ENCODE results near the gene MOV10. TPM values are rescaled to one million over a fixed set of nuclear protein-coding genes. Genes with fewer than 3 reads are reported as not detected.

The MOV10 gene
- total and polyA plus RNA-seq, 2 of the 8 experiments (the other 6 are each of a cell fraction or from before 2014, with no cell fraction given) = 57.3 to 109 TPM

DNA sequence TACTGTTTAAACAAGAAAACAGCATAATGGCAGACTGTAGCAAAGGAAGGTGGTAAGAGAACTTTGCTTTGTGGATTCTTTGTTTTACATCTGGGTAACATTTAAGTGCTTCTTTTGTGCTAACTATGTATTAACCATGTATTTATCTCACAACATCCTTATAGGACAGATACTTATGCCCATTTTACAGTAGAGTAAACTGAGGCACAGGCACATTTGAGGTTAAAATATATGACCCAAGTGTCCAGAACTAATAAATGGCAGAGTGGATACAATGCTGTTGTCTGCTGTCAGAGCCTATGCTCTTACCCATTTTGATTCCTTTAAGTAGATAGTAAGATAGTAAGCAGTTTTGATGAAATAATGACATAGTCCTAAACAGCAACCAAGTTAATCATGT lies 47.6 kb upstream of the MOV10 start (continued):
- no peak for TF ChIP-seq NANOG (IDR thresholded peaks at IDR 0.05; ENCODE audit: insufficient read depth, low read depth, low read length, poor library complexity, severe bottlenecking)
- TF ChIP-seq, protein P1, sequence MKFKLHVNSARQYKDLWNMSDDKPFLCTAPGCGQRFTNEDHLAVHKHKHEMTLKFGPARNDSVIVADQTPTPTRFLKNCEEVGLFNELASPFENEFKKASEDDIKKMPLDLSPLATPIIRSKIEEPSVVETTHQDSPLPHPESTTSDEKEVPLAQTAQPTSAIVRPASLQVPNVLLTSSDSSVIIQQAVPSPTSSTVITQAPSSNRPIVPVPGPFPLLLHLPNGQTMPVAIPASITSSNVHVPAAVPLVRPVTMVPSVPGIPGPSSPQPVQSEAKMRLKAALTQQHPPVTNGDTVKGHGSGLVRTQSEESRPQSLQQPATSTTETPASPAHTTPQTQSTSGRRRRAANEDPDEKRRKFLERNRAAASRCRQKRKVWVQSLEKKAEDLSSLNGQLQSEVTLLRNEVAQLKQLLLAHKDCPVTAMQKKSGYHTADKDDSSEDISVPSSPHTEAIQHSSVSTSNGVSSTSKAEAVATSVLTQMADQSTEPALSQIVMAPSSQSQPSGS (IDR thresholded peaks at IDR 0.05; ENCODE audit: low read length) = no peak
- no peak for TF ChIP-seq JUN (IDR thresholded peaks at IDR 0.05; ENCODE audit: low read depth, low read length)
